Activated T-cell treated with anti-CD3 and anti-CD28 coated beads, Interleukin-2, amount 50 U/mL, for 4 hours (primary cell): ENCODE data around the gene NUDT3. TPM values are rescaled to one million over a fixed set of nuclear protein-coding genes. Genes with fewer than 3 reads are reported as not detected.
"Not testable (repeated sequence)": the region's sequence is repeated elsewhere in the genome, so short reads cannot be mapped to it uniquely, and the experiment has no call there.

Experiments used
- ATAC-seq, 2 donors: fragments of 200-7000 bp; cut with Tn5 transposase; one replicate each; pipeline ENCODE4 v1.10.0; 2021
- DNase-seq: peaks from one replicate; pipeline ENCODE4 v3.0.0-alpha.2; 2020
- H3K27me3 Mint-ChIP-seq: one replicate; pipeline ENCODE4 v1.8.0; 2021; ENCODE audit warnings: low read depth, mixed read lengths
- H3K36me3 Mint-ChIP-seq: one replicate; pipeline ENCODE4 v1.8.0; 2022; ENCODE audit warnings: mixed read lengths; ENCODE audit not compliant: insufficient read depth
- H3K4me1 Mint-ChIP-seq: one replicate; pipeline ENCODE4 v1.8.0; 2021; ENCODE audit warnings: low read depth, mixed read lengths
- H3K4me3 Mint-ChIP-seq: one replicate; pipeline ENCODE4 v1.8.0; 2021; ENCODE audit warnings: mild to moderate bottlenecking, moderate library complexity, mixed read lengths
- H3K9me3 Mint-ChIP-seq: one replicate; pipeline ENCODE4 v1.8.0; 2021; ENCODE audit warnings: mixed read lengths
- total RNA-seq, 3 donors: library from RNA; stranded (reverse); gene quantifications; one replicate each; pipeline ENCODE4 v1.2.1, GENCODE V29; 2021

NUDT3 gene
- total RNA-seq, 3 donors from 2014 or later: 26.1 to 28.1 (median 26.2) TPM

- peaks cover 22% of the 10 kb centered on the region for H3K36me3 Mint-ChIP-seq
- no peaks in the 10 kb centered on the region for H3K9me3 Mint-ChIP-seq
- no peak for DNase-seq
- H3K27me3 Mint-ChIP-seq: no peaks in the 10 kb centered on the region
- no peak overlapping the region for H3K4me3 Mint-ChIP-seq
- ATAC-seq: no peak
- H3K4me1 Mint-ChIP-seq: peaks cover 21% of the 10 kb centered on the region
Measured at GRCh38 chr6:34333858-34334257, 58.6 kb downstream of the NUDT3 start.

- H3K4me1 Mint-ChIP-seq: peaks cover 10% of the 10 kb centered on the region
- DNase-seq (no peak), ATAC-seq (no peak)
- H3K27me3 Mint-ChIP-seq: no peaks in the 10 kb centered on the region
- H3K4me3 Mint-ChIP-seq: no peak overlapping the region
- peaks cover 18% of the 10 kb centered on the region for H3K36me3 Mint-ChIP-seq
- H3K9me3 Mint-ChIP-seq: no peaks in the 10 kb centered on the region
Measured at GRCh38 chr6:34332251-34333198, 59.9 kb downstream of the NUDT3 start.

GRCh38 chr6:34331371-34332050 lies 61.0 kb downstream of the NUDT3 start:
- DNase-seq (no peak), ATAC-seq (no peak)
- Mint-ChIP-seq H3K9me3 (no peaks in the 10 kb centered on the region), H3K4me3 (no peak overlapping the region), H3K36me3 (peaks cover 22% of the 10 kb centered on the region), H3K4me1 (peaks cover 5% of the 10 kb centered on the region), H3K27me3 (no peaks in the 10 kb centered on the region)

- not testable (repeated sequence) for DNase-seq, H3K27me3 Mint-ChIP-seq, H3K4me1 Mint-ChIP-seq, H3K4me3 Mint-ChIP-seq, H3K9me3 Mint-ChIP-seq, ATAC-seq
- peaks cover 19% of the 10 kb centered on the region for H3K36me3 Mint-ChIP-seq
Measured at GRCh38 chr6:34329814-34330213, 62.7 kb downstream of the NUDT3 start.

- H3K27me3 Mint-ChIP-seq: no peaks in the 10 kb centered on the region
- ATAC-seq (no peak), DNase-seq (no peak)
- peaks cover 17% of the 10 kb centered on the region for H3K36me3 Mint-ChIP-seq
- H3K4me3 Mint-ChIP-seq: no peak overlapping the region
- H3K4me1 Mint-ChIP-seq: peaks cover 5% of the 10 kb centered on the region
- no peaks in the 10 kb centered on the region for H3K9me3 Mint-ChIP-seq
Measured at GRCh38 chr6:34328969-34329368, 63.5 kb downstream of the NUDT3 start.

GRCh38 chr6:34327313-34328205 lies 64.9 kb downstream of the NUDT3 start:
- H3K9me3 Mint-ChIP-seq, H3K27me3 Mint-ChIP-seq, DNase-seq, H3K4me3 Mint-ChIP-seq, ATAC-seq, H3K4me1 Mint-ChIP-seq: not testable (repeated sequence)
- peaks cover 19% of the 10 kb centered on the region for H3K36me3 Mint-ChIP-seq

- Mint-ChIP-seq H3K9me3 (no peaks in the 10 kb centered on the region), H3K4me3 (no peak overlapping the region), H3K36me3 (peaks cover 16% of the 10 kb centered on the region), H3K27me3 (no peaks in the 10 kb centered on the region), H3K4me1 (peaks cover 4% of the 10 kb centered on the region)
- ATAC-seq (no peak), DNase-seq (no peak)
Measured at GRCh38 chr6:34325633-34326032, 66.8 kb downstream of the NUDT3 start.

GRCh38 chr6:34324738-34325444 lies 67.6 kb downstream of the NUDT3 start:
- H3K4me3 Mint-ChIP-seq: no peak overlapping the region
- H3K4me1 Mint-ChIP-seq: peaks cover 5% of the 10 kb centered on the region
- no peaks in the 10 kb centered on the region for H3K9me3 Mint-ChIP-seq
- H3K36me3 Mint-ChIP-seq: peaks cover 14% of the 10 kb centered on the region
- no peak for DNase-seq
- no peak for ATAC-seq
- no peaks in the 10 kb centered on the region for H3K27me3 Mint-ChIP-seq

- not testable (repeated sequence) for H3K9me3 Mint-ChIP-seq, ATAC-seq, H3K27me3 Mint-ChIP-seq, DNase-seq, H3K4me3 Mint-ChIP-seq
- Mint-ChIP-seq H3K4me1 (peaks cover 11% of the 10 kb centered on the region), H3K36me3 (peaks cover 15% of the 10 kb centered on the region)
Measured at GRCh38 chr6:34324221-34324620, 68.2 kb downstream of the NUDT3 start.

- ATAC-seq (no peak), DNase-seq (no peak)
- Mint-ChIP-seq H3K4me1 (peaks cover 18% of the 10 kb centered on the region), H3K36me3 (peaks cover 15% of the 10 kb centered on the region), H3K9me3 (no peaks in the 10 kb centered on the region), H3K27me3 (no peaks in the 10 kb centered on the region), H3K4me3 (no peak overlapping the region)
Measured at GRCh38 chr6:34323300-34323699, 69.2 kb downstream of the NUDT3 start.

- DNase-seq: no peak
- Mint-ChIP-seq H3K4me3 (no peak overlapping the region), H3K27me3 (no peaks in the 10 kb centered on the region), H3K9me3 (no peaks in the 10 kb centered on the region), H3K4me1 (peaks cover 22% of the 10 kb centered on the region), H3K36me3 (peaks cover 15% of the 10 kb centered on the region)
- no peak for ATAC-seq
Measured at GRCh38 chr6:34322732-34323131, 69.7 kb downstream of the NUDT3 start.

- DNase-seq (no peak), ATAC-seq (no peak)
- no peaks in the 10 kb centered on the region for H3K27me3 Mint-ChIP-seq
- H3K4me3 Mint-ChIP-seq: no peak overlapping the region
- H3K9me3 Mint-ChIP-seq: no peaks in the 10 kb centered on the region
- H3K4me1 Mint-ChIP-seq: peaks cover 31% of the 10 kb centered on the region
- H3K36me3 Mint-ChIP-seq: peaks cover 13% of the 10 kb centered on the region
Measured at GRCh38 chr6:34321821-34322220, 70.6 kb downstream of the NUDT3 start.

GRCh38 chr6:34319471-34319885 lies 73.0 kb downstream of the NUDT3 start:
- Mint-ChIP-seq H3K27me3 (no peaks in the 10 kb centered on the region), H3K9me3 (no peaks in the 10 kb centered on the region), H3K36me3 (peaks cover 10% of the 10 kb centered on the region), H3K4me1 (peaks cover 51% of the 10 kb centered on the region), H3K4me3 (no peak overlapping the region)
- DNase-seq: no peak
- no peak for ATAC-seq
